ENCODE results near the gene RAPGEF1. TPM values are rescaled to one million over a fixed set of nuclear protein-coding genes. Genes with fewer than 3 reads are reported as not detected.

Gene RAPGEF1
- total RNA-seq, 1 donor from 2014 or later, result 33.3 TPM

DNA sequence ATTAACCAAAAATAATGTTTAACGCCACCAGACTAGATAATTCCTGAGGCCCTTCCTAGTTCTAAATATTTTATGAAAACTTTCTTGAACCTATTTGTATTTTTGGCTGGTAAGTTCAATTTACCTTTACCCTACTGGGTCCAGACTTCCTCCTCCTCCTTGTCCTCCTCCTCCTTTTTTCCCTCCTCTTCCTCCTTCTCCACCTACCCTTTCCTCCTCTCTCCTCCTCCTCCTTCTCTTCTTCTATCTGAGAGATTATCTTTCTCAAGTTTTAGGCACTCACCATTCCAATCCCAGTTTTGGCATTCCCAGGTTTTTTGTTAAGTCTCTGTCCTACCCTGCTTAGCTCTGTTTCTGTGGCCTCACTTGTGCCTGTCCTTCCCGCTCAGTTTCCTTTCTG is 24.7 kb upstream of the RAPGEF1 start:
- H2AFZ ChIP-seq (replicated peaks), result no peak overlapping the region
- H3K79me2 ChIP-seq (ENCODE audit: low read depth), result no peaks in the 10 kb centered on the region
- no peak for DNase-seq (ENCODE audit: low spot score)
- H4K20me1 ChIP-seq (ENCODE audit: low read depth), result no peaks in the 10 kb centered on the region
- no peaks in the 10 kb centered on the region for H3K9me3 ChIP-seq (ENCODE audit: low read depth)
- no peak overlapping the region for H3K4me3 ChIP-seq
- TF ChIP-seq EZH2 (IDR thresholded peaks at IDR 0.05) (no peak), EZH2phosphoT487 (IDR thresholded peaks at IDR 0.05) (no peak)
- TF ChIP-seq, protein P1, sequence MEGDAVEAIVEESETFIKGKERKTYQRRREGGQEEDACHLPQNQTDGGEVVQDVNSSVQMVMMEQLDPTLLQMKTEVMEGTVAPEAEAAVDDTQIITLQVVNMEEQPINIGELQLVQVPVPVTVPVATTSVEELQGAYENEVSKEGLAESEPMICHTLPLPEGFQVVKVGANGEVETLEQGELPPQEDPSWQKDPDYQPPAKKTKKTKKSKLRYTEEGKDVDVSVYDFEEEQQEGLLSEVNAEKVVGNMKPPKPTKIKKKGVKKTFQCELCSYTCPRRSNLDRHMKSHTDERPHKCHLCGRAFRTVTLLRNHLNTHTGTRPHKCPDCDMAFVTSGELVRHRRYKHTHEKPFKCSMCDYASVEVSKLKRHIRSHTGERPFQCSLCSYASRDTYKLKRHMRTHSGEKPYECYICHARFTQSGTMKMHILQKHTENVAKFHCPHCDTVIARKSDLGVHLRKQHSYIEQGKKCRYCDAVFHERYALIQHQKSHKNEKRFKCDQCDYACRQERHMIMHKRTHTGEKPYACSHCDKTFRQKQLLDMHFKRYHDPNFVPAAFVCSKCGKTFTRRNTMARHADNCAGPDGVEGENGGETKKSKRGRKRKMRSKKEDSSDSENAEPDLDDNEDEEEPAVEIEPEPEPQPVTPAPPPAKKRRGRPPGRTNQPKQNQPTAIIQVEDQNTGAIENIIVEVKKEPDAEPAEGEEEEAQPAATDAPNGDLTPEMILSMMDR (IDR thresholded peaks at IDR 0.05), result no peak
- H3K27ac ChIP-seq, result no peak overlapping the region
- H3K27me3 ChIP-seq, result peaks cover 4% of the 10 kb centered on the region
- H3K4me1 ChIP-seq, result no peaks in the 10 kb centered on the region
- Mint-ChIP-seq H3K4me3 (no peak overlapping the region), H3K4me1 (peaks cover 3% of the 10 kb centered on the region), H3K27ac (no peak overlapping the region), H3K27me3 (ENCODE audit: insufficient read depth, low read depth) (peaks cover 22% of the 10 kb centered on the region), H3K9me3 (no peaks in the 10 kb centered on the region), H3K36me3 (no peaks in the 10 kb centered on the region)
- H3K9ac ChIP-seq, result no peak overlapping the region
- H3K36me3 ChIP-seq, result no peaks in the 10 kb centered on the region
- H3K4me2 ChIP-seq, result no peak overlapping the region
- no peaks in the 10 kb centered on the region for H3F3A ChIP-seq (ENCODE audit: low read depth)

DNA sequence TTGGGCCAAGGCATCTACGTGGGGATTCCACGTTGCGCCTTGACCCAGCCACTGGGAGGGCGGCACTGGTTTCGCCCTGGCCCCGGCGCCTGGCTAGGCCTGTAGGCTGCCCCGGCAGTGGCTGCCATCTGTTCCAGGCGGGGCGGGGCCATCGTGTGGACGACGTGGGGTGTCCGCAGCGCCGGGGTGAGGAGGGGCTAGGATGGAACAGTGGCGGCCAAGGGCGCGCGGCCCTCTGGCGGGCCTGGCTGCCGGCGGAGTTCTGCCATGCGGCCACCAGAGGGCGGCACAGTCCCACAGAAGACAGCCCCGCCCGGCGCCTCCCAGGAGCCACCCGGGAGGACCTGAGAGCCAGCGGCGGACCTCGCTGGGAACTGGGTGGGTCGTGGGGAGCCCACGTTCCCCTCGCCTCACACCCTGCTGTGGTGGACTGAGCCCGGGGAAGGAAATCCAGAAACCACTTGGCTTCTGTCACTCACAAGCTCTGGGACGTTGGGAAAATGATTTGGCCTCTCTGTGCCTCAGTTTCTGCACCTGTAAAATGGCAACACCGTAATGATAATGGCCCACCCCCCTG is 22.6 kb upstream of the RAPGEF1 start:
- peak; percentile 89 for DNase-seq (ENCODE audit: low spot score)
- H3K36me3 Mint-ChIP-seq, result no peaks in the 10 kb centered on the region
- H3K4me2 ChIP-seq, result peak overlapping the region; percentile 46
- no peak overlapping the region for H3K27ac ChIP-seq
- H3K4me3 Mint-ChIP-seq, result no peak overlapping the region
- H3K79me2 ChIP-seq (ENCODE audit: low read depth), result no peaks in the 10 kb centered on the region
- H3K4me3 ChIP-seq, result no peak overlapping the region
- no peak for TF ChIP-seq EZH2 (IDR thresholded peaks at IDR 0.05)
- TF ChIP-seq, protein P1 (IDR thresholded peaks at IDR 0.05), result peak; percentile 83
- H4K20me1 ChIP-seq (ENCODE audit: low read depth), result no peaks in the 10 kb centered on the region
- H3K4me1 ChIP-seq, result no peaks in the 10 kb centered on the region
- H3K36me3 ChIP-seq, result no peaks in the 10 kb centered on the region
- H3K9ac ChIP-seq, result no peak overlapping the region
- peaks cover 13% of the 10 kb centered on the region for H3K27me3 Mint-ChIP-seq (ENCODE audit: insufficient read depth, low read depth)
- H3K9me3 Mint-ChIP-seq, result no peaks in the 10 kb centered on the region
- H2AFZ ChIP-seq (replicated peaks), result no peak overlapping the region
- H3K4me1 Mint-ChIP-seq, result peaks cover 3% of the 10 kb centered on the region
- H3K27me3 ChIP-seq, result peaks cover 4% of the 10 kb centered on the region
- no peaks in the 10 kb centered on the region for H3F3A ChIP-seq (ENCODE audit: low read depth)
- no peak overlapping the region for H3K27ac Mint-ChIP-seq
- H3K9me3 ChIP-seq (ENCODE audit: low read depth), result no peaks in the 10 kb centered on the region

DNA sequence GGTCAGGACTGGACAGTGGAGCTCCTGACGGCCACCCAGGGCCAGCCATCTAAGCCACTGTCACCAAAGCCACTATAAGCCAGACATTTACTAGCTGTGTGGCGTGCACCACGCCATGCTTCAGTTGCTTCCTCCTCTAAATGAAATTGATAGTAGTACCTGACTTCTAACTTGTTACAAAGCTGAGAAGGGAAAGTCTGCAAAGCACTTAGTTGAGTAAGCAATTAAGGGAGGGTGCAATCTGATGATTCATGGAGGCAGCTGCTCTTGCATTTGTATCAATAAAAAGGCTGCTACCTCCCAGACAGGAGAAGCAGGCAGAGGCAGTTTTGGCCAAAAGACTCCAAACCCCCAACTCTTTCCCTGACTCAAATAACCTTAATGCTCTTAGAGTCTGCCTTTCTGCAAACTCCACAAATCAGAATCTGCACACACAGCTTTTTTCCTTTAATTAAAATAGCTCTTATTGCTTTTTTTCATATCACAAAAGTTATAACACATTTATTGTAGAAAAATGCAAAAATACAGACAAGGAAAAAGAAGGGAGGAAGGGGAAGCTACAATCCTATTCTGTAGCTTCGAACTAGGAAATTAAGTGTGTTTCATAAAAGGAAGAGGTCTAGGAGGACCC is 19.3 kb upstream of the RAPGEF1 start:
- Histone ChIP-seq H3K9ac (no peak overlapping the region), H4K20me1 (ENCODE audit: low read depth) (no peaks in the 10 kb centered on the region), H3K4me3 (no peak overlapping the region), H3K79me2 (ENCODE audit: low read depth) (no peaks in the 10 kb centered on the region), H3K4me1 (no peaks in the 10 kb centered on the region), H3K9me3 (ENCODE audit: low read depth) (no peaks in the 10 kb centered on the region), H3K4me2 (no peak overlapping the region), H3K27me3 (peaks cover 4% of the 10 kb centered on the region), H2AFZ (replicated peaks) (no peak overlapping the region), H3K36me3 (no peaks in the 10 kb centered on the region), H3F3A (ENCODE audit: low read depth) (peaks cover 8% of the 10 kb centered on the region), H3K27ac (no peak overlapping the region)
- peaks cover 8% of the 10 kb centered on the region for H3K27me3 Mint-ChIP-seq (ENCODE audit: insufficient read depth, low read depth)
- no peaks in the 10 kb centered on the region for H3K9me3 Mint-ChIP-seq
- no peaks in the 10 kb centered on the region for H3K36me3 Mint-ChIP-seq
- no peak overlapping the region for H3K4me3 Mint-ChIP-seq
- H3K4me1 Mint-ChIP-seq, result peaks cover 6% of the 10 kb centered on the region
- no peak for DNase-seq (ENCODE audit: low spot score)
- TF ChIP-seq EZH2 (IDR thresholded peaks at IDR 0.05), result no peak
- TF ChIP-seq, protein P1 (IDR thresholded peaks at IDR 0.05), result no peak
- H3K27ac Mint-ChIP-seq, result no peak overlapping the region
